NT2/D1 (cell line): ENCODE measurements around the gene MAP2.

Source experiments
- SUZ12 ChIP-seq: IDR thresholded peaks from 2 replicates; pipeline ENCODE4 v1.6.1; 2011; ENCODE audit not compliant: insufficient read length, insufficient read depth; ENCODE audit errors: extremely low read depth
- YY1 ChIP-seq: IDR thresholded peaks from 2 replicates; pipeline ENCODE4 v1.6.1; 2011; ENCODE audit not compliant: insufficient read length, insufficient read depth
- ZNF274 ChIP-seq: IDR thresholded peaks from 2 replicates; pipeline ENCODE4 v1.6.1; 2011; ENCODE audit warnings: mild to moderate bottlenecking, low read depth, low read length

DNA sequence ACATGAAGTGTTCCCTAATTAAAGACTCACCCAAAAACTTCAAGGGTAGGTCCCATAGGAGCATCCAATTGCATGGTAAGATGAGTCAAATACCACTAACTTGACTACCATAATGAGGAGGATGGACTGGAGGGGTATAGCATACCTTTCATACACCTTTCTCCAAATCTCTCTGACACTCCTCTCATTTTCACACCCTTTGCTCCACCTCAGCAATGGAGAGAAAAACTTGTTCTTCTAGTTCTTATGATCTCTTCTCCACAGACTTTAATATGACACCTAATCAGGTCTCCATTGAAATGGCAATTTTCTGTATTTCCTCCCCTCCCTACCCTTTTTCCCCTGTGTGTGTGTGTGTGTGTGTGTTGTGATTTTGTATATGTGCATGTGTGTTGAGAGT, 41.1 kb upstream of the MAP2 start:
- no peak for TF ChIP-seq SUZ12
- no peak for TF ChIP-seq YY1
- no peak for TF ChIP-seq ZNF274
